ENCODE results near the gene WT1.
"Not testable (repeated sequence)": the region's sequence is repeated elsewhere in the genome, so short reads cannot be mapped to it uniquely, and the experiment has no call there.

The WT1 gene

DNA sequence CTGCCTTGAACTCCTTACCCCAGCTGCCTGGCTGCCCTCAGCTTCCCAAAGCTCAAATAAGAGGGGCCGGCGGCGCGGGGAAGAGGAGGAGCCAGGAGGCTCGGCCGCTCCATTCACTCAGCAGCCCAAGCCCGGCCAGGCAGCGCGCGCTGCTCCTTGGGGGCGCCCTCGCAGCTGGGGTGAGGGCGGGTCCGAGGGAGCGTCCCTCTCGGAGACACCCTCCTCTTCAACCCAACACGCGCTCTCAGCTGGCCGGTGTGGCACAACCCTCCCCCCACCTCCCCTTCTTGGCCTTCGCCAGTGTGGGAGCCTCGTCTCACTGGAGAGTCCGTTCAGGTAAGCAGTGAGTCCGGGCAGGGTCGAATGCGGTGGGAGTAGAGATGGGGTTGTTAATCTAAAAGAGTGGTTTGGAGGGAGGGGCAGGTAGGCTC, at the start of gene WT1:
Gene WT1 (minus strand): TSS at position 29 of the 431 bp plus-strand sequence.
- DNase-seq (ENCODE audit: low spot score): no peak

DNA sequence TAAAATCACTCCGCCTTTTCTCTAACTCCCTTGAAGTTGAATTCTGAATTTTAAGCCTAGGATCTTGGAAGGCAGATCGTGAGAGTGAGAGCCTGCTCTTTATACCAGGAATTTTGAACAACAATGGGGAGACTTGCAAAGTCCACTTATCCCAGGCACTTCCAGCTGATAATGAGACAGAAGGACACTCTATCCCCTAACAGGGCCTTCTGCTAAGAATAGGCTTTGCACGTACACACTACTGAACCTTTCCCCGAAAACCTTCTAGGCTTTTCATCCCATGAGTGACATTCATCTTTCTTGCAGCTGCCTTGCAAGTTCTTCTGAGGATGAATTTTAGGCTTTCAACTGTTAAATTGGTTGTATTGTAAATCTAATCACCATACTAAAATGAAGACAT, 44.0 kb upstream of the WT1 start:
- no peak for DNase-seq (ENCODE audit: low spot score)

DNA sequence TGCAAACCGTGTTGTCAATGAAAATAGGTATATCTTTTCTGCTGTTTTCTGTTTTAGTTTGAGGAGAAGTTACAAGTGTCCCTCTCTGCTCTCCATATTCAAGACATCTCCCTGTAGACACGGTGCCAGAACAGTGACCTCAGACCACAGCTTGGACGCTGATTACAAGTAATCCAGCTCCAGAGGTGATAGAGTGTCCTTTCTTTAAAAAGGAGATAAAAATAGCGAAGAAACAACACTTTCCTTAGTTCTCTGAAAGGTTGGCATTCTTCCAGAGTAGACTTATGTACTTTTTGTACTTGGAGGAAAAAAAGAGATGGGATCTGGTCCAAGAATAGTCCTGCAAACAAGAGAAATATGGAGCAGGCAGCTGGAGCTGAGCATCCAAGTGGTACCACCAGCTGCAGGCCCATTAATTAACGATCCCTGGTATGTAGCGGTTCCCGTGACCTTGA, 43.0 kb upstream of the WT1 start:
- DNase-seq (ENCODE audit: low spot score): no peak

DNA sequence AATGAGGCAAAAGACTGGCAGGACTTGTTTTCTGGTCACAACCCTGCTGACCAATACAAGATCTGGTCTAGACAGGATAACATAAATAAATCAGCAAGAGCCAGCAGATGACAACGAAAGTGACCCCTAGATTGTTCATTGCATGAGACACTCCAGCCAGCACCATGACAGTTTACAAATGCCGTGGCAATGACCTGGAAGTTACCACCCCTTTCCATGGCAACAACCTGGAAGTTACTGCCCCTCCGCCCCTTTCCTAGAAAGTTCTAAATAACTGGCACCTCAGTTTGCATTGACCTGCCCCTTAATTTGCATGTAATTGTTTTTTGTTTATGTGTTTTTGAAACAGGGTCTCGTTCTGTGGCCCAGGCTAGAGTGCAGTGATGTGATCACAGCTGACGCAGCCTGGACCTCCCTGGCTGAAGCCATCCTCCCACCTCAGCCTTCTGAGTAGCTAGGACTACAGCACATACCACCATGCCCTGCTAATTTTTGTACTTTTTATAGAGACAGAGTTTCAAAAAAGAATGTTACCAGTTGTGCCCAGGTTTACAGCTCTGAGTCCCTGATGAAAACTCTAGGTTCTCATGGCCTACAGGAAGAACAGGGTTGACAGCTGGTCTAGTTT, 38.1 kb upstream of the WT1 start:
- no peak for DNase-seq (ENCODE audit: low spot score)

DNA sequence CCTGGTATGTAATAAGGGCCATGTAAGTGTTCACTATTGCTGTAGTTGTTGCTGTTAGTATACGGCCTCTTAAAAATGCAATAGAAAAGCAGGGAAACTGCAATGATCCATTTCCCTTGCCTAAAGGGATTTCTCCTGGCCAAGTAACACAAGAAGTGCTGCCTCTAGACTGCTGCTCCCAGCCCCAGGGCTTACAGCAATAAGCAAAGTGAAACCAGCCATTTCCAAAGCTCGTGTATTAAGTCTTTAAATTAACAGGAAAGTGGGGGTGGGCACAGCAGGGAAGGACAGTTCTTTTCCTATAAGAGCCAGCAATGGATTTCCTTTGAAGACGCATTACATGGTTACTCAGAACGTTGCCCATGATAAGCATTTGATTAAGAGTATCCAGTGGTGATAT, 36.9 kb upstream of the WT1 start:
- no peak for DNase-seq (ENCODE audit: low spot score)

DNA sequence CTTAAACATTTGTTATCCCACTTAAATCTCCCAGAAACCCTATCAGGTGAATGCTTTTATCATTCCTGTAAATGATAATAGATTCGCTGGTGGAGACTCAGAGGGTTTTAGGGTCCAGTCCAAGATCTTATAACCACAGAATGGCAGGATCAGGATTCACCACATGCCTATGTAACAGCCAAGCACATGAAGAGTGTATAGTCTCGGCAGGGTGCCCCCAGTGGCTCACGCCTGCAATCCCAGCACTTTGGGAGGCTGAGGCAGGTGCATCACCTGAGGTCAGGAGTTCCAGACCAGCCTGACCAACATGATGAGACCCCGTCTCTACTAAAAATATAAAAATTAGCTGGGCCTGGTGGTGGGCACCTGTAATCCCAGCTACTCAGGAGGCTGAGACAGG, 36.2 kb upstream of the WT1 start:
- DNase-seq (ENCODE audit: low spot score): not testable (repeated sequence)

DNA sequence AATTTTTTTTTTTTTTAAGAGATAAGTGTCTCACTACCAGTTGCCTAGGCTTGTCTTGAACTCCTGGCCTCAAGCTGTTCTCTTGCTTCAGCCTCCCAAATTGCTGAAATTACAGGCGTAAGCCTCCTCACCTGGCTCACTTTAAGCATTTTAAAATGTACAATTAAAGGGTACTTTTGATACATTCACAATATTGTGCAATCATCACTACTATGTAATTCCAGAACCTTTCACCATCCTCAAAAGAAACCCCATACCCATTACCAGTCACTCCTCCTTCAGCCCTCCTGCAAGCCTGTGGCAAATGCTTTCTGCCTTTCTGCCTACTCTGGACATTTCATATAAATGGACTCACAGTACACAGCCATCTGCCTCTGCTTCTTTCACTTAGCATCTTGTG, 34.5 kb upstream of the WT1 start:
- no peak for DNase-seq (ENCODE audit: low spot score)

DNA sequence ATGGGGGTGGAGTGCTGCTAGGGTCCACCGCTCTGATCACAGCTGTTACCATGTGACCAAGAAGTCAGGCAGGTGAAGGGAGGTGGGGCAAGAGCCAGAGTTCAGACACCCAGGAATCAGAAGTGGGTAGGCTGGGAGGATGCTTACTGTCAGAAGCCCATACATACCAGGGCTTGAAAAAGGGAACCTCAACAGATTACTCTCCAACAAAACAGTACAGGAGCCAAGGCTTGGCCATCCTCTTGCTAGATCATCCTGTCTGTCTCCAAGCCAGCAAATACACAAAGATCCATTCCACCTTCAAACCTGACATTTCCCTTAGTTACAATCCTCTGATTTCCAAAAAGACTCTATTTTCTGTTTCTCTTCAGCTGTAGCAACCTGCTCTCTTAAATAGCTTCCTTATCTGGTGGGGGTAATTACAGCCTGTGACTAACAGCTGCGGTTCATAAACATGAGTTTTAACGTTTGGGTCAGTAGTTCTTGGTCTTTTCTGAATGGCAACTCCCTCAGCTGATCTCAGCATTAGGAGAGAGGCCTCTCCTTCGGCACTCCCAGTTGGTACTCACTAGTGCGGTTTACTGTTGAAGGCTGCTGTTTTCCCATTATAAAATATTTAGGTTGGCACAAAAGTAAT, 31.1 kb upstream of the WT1 start:
- no peak for DNase-seq (ENCODE audit: low spot score)

DNA sequence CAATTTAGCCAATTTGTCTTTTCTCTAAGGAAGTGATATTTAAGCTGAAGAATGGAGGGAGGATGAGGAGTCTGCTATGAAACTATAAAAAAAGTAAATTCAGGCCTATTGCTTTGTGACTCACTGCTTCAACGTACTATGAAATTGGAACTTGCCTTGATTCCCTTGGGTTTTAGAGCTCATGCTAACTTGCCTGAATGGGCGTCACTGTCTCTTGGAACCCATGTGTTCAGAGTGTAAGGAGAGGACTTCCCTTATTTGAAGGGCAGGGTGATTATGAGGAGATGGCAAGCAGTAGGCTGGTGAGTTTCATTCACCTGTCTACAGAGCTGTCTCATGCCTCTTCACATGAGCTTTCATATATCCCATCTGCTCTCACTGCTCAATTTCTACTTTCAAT, 28.7 kb upstream of the WT1 start:
- DNase-seq (ENCODE audit: low spot score): no peak

DNA sequence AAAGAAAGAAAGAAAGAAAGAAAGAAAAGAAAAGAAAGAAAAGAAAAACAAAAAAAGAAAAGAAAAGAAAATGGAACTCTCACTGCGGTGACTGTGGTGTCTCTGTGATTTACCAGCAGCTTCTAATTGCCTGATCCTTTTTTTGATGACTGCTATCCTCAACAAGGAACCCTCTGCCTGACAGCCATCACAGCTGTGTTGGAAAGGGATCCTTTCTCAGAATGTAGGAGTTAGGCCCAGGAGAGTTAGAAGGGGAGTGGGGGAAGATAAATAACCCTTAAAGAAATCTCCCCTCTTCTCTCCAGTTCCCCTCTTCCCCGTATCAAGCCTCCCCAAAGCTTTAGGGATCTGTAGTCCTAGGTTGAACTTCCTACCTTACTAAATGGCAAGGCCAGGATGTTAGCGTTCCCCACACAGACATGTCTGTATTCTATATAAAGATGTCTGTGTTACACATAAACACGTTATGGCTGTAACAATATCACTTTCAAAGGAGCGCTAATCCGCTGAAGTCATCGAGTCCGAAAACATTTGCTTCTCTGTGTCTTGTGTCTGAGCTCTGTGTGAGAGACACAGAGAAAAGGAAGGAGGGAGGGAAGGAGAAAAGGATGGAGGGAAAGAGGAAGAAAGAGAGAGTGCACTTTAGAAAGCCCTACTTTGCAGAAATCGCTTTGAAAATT, 26.8 kb upstream of the WT1 start:
- DNase-seq (ENCODE audit: low spot score): no peak

DNA sequence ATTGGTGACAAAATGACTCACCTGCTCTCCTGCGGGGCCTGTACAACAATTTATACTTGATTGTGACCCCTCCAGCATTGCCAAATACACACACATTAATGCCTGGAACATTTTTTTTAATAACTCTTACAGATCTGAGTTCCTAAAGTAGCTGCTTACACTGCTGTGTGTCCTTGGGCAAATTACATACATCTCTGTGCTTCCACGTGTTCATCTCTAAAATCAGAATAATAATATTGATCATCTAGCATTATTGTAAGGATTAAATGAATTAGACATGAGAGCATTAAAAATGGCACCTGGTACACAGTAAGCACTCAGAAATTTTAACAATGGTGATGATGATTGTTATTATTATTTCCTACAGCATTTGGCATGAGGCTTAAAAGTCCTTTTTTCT, 21.5 kb upstream of the WT1 start:
- no peak for DNase-seq (ENCODE audit: low spot score)

DNA sequence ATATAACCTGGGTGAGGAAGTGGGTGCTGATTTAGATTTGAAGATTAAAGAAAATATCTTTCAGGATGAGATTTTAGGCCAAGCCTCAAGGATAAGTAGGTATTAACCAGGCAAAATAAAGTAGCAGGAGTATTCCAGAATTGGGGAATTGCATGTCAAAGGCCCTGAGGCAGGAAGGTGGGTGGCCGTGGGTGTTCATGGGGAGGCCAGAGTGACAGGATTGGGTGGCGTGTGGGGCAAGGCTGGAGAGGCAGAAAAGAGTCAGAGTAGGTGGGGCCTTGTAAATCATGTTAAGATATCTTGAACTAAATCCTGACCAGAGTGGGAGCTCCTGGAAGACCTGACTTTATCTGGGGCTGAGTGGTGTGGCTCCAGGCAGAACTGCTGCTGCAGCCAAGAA, 19.7 kb upstream of the WT1 start:
- no peak for DNase-seq (ENCODE audit: low spot score)

DNA sequence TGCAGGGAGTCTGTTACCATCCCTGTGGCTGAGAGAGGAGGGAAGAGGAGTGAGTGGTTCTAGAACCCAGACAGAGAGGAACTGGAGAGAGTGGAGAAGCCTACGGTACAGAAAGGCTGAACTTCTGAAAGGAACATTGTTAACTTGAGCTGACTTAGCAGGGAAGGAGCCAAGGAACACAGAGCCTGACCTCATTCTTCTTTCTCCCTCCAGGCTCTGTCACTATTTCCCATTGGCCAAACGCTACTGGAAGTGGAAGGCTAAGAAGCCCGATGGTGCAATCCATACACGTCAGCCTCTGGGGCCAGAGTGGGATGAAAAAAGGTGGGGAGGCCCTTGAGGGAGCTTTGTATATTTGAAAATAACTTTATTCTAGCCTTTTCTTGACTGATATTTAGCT, 16.5 kb upstream of the WT1 start:
- no peak for DNase-seq (ENCODE audit: low spot score)

DNA sequence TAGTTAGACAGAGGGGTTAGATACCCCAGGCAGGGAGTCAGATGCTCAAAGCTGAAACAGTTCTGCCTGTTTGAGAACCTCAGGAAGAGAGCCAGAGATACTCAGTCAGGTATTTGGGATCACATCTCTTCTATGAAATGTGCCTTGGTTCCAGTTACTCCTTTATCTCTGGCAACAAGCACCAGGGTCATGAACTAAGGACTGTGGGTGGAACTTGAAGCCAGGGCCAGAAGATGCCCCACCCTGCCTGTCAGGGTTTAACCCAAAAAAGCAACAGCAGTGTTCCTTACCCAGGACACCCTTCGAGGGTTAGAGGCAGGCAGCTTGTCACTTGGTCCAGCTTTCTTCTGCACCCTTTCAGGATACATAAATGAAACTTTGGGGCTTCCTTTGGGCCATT, 15.0 kb upstream of the WT1 start:
- DNase-seq (ENCODE audit: low spot score): no peak

DNA sequence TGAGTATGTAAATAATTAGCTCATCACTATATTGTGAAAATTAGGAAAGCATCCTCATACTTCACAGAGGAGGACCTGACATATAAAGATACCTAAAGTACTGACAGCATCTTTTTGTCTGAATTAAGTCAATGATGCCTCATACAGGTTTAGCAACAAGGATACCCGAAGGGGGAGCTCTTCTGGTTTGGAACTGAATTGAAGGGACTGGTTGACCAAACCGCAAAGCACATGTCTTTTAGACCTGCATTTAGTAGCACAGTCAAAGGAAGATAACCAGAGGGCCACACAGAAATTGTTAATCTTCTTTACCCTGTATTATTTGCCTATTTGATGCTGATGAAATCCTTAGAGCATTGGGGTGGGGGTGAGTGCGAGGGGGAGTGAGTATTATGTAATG, 12.9 kb upstream of the WT1 start:
- DNase-seq (ENCODE audit: low spot score): no peak

DNA sequence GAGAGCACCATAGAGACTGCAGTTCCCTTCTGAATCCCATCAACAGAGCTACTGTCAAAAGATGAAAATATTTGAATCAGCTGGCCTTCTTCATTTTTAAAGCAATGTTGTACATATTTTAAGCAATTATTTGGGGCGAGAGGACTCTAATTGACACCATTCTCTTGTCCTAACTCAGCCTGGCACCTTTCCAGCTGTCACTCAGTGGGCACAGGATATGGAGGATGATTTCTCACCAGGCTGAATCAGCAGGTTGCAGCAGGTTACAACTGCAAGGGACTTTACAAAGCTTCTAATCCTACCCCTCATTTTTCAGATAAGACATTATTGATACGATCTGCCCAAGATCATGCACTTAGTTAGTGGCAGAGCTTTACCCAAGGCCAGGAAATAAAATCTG, 11.9 kb upstream of the WT1 start:
- DNase-seq (ENCODE audit: low spot score): no peak

DNA sequence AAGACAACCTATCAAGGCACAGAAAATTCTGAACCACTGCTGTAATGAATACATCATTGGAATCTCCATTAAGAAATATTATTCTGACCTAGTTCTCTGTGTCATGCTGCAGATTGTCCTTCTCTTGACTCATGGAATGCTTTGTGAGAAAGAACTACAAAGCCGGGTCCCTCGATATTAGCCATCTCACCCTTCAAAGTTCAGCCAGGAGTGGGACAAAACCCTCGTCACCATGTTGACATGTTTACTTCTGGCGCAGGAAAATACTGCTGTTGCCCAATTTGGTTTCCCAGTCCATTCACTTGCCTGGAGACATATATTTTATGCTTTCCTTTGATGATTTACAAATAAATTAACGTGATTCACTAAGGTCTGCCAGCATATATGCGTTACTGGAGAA, 10.9 kb upstream of the WT1 start:
- DNase-seq (ENCODE audit: low spot score): no peak

DNA sequence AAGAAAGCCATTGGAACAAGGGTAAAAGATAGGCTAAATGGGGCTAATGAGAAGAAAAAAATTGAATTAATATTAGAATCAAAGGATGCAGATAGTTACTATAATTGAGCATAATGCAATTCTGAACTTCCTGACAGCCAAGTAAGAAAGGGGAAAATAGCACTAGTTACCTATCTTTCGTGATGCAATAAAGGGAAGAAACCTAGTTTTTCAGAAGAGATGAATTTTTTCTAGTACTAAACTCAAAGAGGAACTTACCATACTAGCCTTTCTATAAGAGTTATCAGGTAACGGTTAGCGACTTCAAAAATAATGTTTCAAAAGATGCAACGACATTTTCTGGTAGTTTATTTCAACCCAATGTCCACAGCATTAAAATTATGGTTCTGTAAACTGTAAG, 8.8 kb upstream of the WT1 start:
- no peak for DNase-seq (ENCODE audit: low spot score)

DNA sequence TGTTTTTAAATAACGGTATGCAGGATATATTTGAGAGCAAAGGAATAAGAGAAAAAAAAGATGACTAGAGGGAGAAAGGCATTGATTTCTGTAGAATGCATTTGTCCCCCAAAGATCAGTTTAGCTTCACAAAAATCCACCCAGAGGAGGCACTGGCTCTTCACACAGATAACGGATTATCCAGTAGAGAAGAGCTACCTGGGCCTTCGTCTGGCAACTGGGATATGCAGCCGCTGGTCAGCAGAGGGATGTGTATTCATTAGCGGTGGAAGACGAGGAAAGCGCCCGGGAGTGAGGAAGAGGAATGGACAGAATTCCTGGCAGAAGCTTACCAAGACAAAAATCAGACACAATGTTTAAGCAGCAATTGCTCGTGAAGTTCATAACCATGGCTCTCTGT, 5.6 kb upstream of the WT1 start:
- no peak for DNase-seq (ENCODE audit: low spot score)

DNA sequence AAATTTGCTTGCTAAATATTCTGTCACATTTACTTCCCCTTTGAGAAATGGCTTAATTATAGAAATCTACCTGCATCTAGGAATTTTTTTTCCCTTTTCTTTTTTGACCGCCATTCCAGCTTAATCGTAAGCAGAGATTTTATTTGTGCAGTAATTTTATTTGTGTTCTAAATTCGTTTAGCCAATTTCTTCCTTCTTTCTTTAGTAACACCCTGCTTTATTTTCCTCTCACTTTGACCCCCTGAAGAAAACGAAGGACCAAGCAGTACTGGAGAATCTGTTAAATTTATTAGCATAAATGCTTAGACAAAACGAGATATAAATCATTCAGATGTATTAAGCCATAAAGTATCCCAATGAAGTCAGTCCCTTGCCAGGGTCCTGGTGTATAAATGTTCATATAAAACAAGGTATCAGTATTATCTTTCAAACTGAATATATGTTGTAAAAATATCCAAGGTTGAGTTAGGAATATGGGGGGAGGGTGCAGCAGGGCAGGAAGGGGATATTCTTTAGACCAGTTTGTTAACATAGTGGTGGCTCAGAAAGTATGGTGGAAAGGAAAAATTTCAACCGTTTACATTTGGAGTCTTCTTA, 5.1 kb upstream of the WT1 start:
- DNase-seq (ENCODE audit: low spot score): no peak

DNA sequence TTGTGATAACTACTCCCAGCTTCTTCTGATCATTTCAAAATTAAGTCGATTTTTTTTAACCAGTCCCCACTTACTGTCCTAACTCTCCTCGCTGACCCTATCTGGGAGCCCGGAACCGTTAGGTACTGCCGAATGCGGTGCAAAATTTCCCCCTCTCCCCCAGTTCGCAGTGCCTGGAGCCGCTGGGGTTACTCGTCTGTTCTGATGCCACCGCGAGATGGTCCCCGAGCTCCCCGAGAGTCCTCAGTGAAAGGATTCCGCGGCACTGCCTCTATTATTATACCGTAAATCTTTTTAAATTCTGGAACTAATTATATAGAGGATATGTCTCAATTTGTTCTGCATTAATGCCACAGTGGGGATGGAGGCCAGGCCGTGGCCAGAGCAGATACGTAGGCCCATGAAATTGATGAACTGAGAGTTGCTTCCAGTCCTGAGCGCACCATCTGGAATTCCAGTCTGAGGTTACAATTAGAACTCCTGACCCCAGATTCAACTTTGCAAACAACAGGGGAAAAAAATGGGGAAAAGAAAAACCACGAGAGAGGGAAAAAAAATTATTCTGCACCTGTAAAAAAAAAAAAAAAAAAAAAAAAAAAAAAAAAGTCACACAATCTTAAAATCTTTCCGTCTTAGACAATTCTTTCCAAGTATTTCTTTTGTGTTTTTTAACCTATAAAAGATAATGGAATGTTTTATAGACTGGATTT, 4.3 kb upstream of the WT1 start:
- DNase-seq (ENCODE audit: low spot score): no peak

DNA sequence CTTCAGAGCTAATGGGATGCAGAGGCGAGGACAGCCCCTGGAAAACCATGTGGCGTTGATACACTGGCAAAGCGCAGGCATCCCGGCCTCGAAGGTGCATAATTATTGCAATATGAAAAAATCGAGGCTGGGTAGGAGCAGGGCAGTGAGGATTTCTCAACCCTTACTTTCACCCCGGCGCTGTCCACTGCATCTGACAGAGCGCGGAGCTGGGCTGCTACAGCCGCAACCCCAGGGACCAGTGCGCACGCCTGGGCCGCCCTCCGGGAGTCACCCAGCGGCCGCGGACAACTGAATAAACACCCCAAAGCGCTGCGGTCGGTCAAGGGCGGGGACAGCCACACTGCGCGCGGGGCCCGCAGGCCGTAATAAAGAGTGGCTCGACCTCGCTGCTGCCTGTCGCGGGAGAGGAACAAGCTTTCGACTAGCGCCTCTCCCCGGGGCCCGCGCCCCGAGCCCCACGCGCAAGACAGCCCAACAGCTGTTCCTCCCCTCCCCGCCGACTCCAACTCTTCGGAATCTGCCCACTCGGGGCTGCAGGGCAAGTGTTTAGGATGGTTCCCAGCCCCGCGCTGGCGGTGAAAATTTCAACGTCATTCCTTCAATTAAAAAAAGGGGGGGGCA, 3.6 kb upstream of the WT1 start:
- DNase-seq (ENCODE audit: low spot score): no peak
